Brain microvascular endothelial cell (primary cell): ENCODE results near the gene GMDS.

Experiments used
- DNase-seq: peaks from one replicate; pipeline ENCODE4 v3.0.0-alpha.2; 2020
- H3K27ac ChIP-seq: fragments of 250-450 bp; sonication (Bioruptor Pico); 2 replicates; pipeline ENCODE4 v1.5.1; 2020; ENCODE audit warnings: mild to moderate bottlenecking, moderate library complexity
- H3K27me3 ChIP-seq: fragments of 250-450 bp; sonication (Bioruptor Pico); replicated peaks from 2 replicates; pipeline ENCODE4 v1.5.1; 2020; ENCODE audit warnings: mild to moderate bottlenecking
- H3K36me3 ChIP-seq: fragments of 250-450 bp; sonication (Bioruptor Pico); replicated peaks from 2 replicates; pipeline ENCODE4 v1.5.1; 2020; ENCODE audit warnings: mild to moderate bottlenecking
- H3K4me3 ChIP-seq: 2 replicates; pipeline ENCODE4 v1.5.1; 2011; ENCODE audit warnings: low read depth, mild to moderate bottlenecking, control low read depth, low read length, moderate library complexity
- CTCF ChIP-seq: IDR thresholded peaks from 2 replicates; pipeline ENCODE4 v1.5.1; 2011; ENCODE audit warnings: low read depth, mild to moderate bottlenecking, moderate library complexity, low read length, control low read depth, inconsistent platforms; ENCODE audit errors: missing control alignments
- in situ Hi-C: cut with HindIII; loops from 2 replicates; pipeline ENCODE4 v1.10.0; 2017; ENCODE audit warnings: low sequenced_read_pairs, low pct_ligation_motif_present

Gene GMDS

GRCh38 chr6:1626481-1626880, 618.9 kb downstream of the GMDS start:
- no peak for DNase-seq
- Histone ChIP-seq H3K36me3 (no peaks in the 10 kb centered on the region), H3K27ac (no peak overlapping the region), H3K27me3 (peaks cover 64% of the 10 kb centered on the region), H3K4me3 (no peak overlapping the region)
- TF ChIP-seq CTCF: no peak
- in situ Hi-C loops: no loop called here

GRCh38 chr6:1625794-1626435, 619.5 kb downstream of the GMDS start:
- peaks cover 70% of the 10 kb centered on the region for H3K27me3 ChIP-seq
- H3K4me3 ChIP-seq: no peak overlapping the region
- DNase-seq: no peak
- no peak for TF ChIP-seq CTCF
- in situ Hi-C loops: no loop called here
- no peaks in the 10 kb centered on the region for H3K36me3 ChIP-seq
- H3K27ac ChIP-seq: no peak overlapping the region

- no peak overlapping the region for H3K27ac ChIP-seq
- no peaks in the 10 kb centered on the region for H3K36me3 ChIP-seq
- peak overlapping the region; percentile 60 for H3K4me3 ChIP-seq
- no peak for DNase-seq
- in situ Hi-C loops: loop anchor here (25.0 kb wide), 2 partner anchors 487 to 737 kb away; no protein-coding TSS in a partner anchor
- peaks cover 78% of the 10 kb centered on the region for H3K27me3 ChIP-seq
- TF ChIP-seq CTCF: no peak
Measured at GRCh38 chr6:1624851-1625781, 620.3 kb downstream of the GMDS start.

GRCh38 chr6:1624058-1624850, 621.2 kb downstream of the GMDS start:
- TF ChIP-seq CTCF: no peak
- Histone ChIP-seq H3K27ac (no peak overlapping the region), H3K4me3 (peak overlapping the region; percentile 60), H3K27me3 (peaks cover 83% of the 10 kb centered on the region), H3K36me3 (no peaks in the 10 kb centered on the region)
- in situ Hi-C loops: loop anchor here (25.0 kb wide), 2 partner anchors 488 to 738 kb away; no protein-coding TSS in a partner anchor
- DNase-seq: no peak

GRCh38 chr6:1623769-1624057, 621.7 kb downstream of the GMDS start:
- Histone ChIP-seq H3K27me3 (peaks cover 80% of the 10 kb centered on the region), H3K27ac (no peak overlapping the region), H3K36me3 (no peaks in the 10 kb centered on the region), H3K4me3 (peak overlapping the region; percentile 60)
- in situ Hi-C loops: loop anchor here (25.0 kb wide), 2 partner anchors 489 to 739 kb away; no protein-coding TSS in a partner anchor
- DNase-seq: no peak
- no peak for TF ChIP-seq CTCF
